GM23338 (cell line): ENCODE data around the gene PET117.
"Not testable (repeated sequence)": the region's sequence is repeated elsewhere in the genome, so short reads cannot be mapped to it uniquely, and the experiment has no call there.

Experiments
- CREB1 ChIP-seq: fragments of 250-450 bp; sonication (Bioruptor Pico); IDR thresholded peaks from 2 replicates; pipeline ENCODE4 v1.5.0; 2020; ENCODE audit warnings: low read depth, mild to moderate bottlenecking, moderate library complexity
- EZH2 ChIP-seq: fragments of 200-600 bp; sonication (generic); IDR thresholded peaks from one replicate; pipeline ENCODE4 v1.8.0; 2017; ENCODE audit warnings: antibody characterized with exemption, mild to moderate bottlenecking, low read depth; ENCODE audit not compliant: unreplicated experiment
- EZH2phosphoT487 ChIP-seq: fragments of 200-600 bp; sonication (generic); IDR thresholded peaks from one replicate; pipeline ENCODE4 v1.8.1; 2018; ENCODE audit warnings: antibody characterized with exemption; ENCODE audit not compliant: unreplicated experiment
- JUNB ChIP-seq: IDR thresholded peaks from one replicate; pipeline ENCODE4 v1.6.1; 2016; ENCODE audit warnings: antibody characterized with exemption; ENCODE audit not compliant: unreplicated experiment
- NANOG ChIP-seq: IDR thresholded peaks from 2 replicates; pipeline ENCODE4 v1.6.1; 2016; ENCODE audit warnings: antibody characterized with exemption, borderline replicate concordance
- POLR2AphosphoS5 ChIP-seq: IDR thresholded peaks from 2 replicates; pipeline ENCODE4 v1.6.1; 2016; ENCODE audit warnings: antibody characterized with exemption, low read depth
- STAT1 ChIP-seq: IDR thresholded peaks from one replicate; pipeline ENCODE4 v1.6.1; 2016; ENCODE audit warnings: antibody characterized with exemption; ENCODE audit not compliant: unreplicated experiment
- ZNF462 ChIP-seq: fragments of 250-450 bp; sonication (Bioruptor Pico); IDR thresholded peaks from 2 replicates; pipeline ENCODE4 v1.5.0; 2020; ENCODE audit warnings: mild to moderate bottlenecking, moderate library complexity
- TF ChIP-seq, protein P1 (sequence below), 2 experiments: fragments of 200-600 bp in 1 of 2; sonication (generic) in 1 of 2; conservative IDR thresholded peaks; 2 replicates each; pipeline versions ENCODE4 v1.5.1 to v1.6.1; 2016 to 2017; ENCODE audit warnings: antibody characterized with exemption in 2 of 2, low read depth in 2 of 2, mild to moderate bottlenecking in 2 of 2, moderate library complexity in 1 of 2
- TF ChIP-seq, protein P2 (sequence below): IDR thresholded peaks from one replicate; pipeline ENCODE4 v1.6.1; 2018; ENCODE audit warnings: antibody characterized with exemption; ENCODE audit not compliant: unreplicated experiment

DNA sequence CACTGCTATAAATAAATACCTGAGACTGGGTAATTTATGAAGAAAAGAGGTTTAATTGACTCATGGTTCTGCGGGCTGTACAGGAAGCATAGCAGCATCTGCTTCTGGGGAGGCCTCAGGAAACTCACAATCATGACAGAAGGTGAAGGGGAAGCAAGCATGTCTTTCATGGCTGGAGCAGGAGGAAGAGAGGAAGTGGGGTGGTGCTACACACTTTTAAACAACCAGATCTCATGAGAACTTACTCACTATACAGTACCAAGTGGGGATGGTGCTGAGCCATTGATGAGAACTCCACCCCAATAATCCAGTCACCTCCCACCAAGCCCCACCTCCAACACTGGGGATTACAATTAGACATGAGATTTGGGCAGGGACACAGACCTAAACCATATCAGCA, 9.1 kb upstream of the PET117 start:
- TF ChIP-seq, protein P1, sequence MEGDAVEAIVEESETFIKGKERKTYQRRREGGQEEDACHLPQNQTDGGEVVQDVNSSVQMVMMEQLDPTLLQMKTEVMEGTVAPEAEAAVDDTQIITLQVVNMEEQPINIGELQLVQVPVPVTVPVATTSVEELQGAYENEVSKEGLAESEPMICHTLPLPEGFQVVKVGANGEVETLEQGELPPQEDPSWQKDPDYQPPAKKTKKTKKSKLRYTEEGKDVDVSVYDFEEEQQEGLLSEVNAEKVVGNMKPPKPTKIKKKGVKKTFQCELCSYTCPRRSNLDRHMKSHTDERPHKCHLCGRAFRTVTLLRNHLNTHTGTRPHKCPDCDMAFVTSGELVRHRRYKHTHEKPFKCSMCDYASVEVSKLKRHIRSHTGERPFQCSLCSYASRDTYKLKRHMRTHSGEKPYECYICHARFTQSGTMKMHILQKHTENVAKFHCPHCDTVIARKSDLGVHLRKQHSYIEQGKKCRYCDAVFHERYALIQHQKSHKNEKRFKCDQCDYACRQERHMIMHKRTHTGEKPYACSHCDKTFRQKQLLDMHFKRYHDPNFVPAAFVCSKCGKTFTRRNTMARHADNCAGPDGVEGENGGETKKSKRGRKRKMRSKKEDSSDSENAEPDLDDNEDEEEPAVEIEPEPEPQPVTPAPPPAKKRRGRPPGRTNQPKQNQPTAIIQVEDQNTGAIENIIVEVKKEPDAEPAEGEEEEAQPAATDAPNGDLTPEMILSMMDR (conservative IDR thresholded peaks at IDR 0.05; ENCODE audit: low read depth in 2 of 2) = not testable (repeated sequence)
- not testable (repeated sequence) for TF ChIP-seq EZH2; EZH2phosphoT487; NANOG; ZNF462 (CRISPR knock-in tag); POLR2AphosphoS5; JUNB; CREB1 (CRISPR knock-in tag); STAT1
- TF ChIP-seq, protein P2, sequence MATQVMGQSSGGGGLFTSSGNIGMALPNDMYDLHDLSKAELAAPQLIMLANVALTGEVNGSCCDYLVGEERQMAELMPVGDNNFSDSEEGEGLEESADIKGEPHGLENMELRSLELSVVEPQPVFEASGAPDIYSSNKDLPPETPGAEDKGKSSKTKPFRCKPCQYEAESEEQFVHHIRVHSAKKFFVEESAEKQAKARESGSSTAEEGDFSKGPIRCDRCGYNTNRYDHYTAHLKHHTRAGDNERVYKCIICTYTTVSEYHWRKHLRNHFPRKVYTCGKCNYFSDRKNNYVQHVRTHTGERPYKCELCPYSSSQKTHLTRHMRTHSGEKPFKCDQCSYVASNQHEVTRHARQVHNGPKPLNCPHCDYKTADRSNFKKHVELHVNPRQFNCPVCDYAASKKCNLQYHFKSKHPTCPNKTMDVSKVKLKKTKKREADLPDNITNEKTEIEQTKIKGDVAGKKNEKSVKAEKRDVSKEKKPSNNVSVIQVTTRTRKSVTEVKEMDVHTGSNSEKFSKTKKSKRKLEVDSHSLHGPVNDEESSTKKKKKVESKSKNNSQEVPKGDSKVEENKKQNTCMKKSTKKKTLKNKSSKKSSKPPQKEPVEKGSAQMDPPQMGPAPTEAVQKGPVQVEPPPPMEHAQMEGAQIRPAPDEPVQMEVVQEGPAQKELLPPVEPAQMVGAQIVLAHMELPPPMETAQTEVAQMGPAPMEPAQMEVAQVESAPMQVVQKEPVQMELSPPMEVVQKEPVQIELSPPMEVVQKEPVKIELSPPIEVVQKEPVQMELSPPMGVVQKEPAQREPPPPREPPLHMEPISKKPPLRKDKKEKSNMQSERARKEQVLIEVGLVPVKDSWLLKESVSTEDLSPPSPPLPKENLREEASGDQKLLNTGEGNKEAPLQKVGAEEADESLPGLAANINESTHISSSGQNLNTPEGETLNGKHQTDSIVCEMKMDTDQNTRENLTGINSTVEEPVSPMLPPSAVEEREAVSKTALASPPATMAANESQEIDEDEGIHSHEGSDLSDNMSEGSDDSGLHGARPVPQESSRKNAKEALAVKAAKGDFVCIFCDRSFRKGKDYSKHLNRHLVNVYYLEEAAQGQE = not testable (repeated sequence)
